Ureter (tissue), 1 donor: ENCODE measurements around the gene FOXE3. TPM values are rescaled to one million over a fixed set of nuclear protein-coding genes. Genes with fewer than 3 reads are reported as not detected.
A peak's percentile ranks its signal among the peaks of the same experiment; 100 is the strongest.

ENCODE experiments used
- DNase-seq: peaks from one replicate; pipeline ENCODE4 v3.0.0-alpha.2; 2020; ENCODE audit warnings: low spot score
- total RNA-seq: library from RNA; stranded (reverse); gene quantifications from one replicate; pipeline ENCODE4 v1.2.4, GENCODE V29; 2023
- donor health status: DM: yes; HTN: yes; CAD: no.

Gene FOXE3
- total RNA-seq, 1 donor from 2014 or later: not detected

- no peak for DNase-seq
Observed at GRCh38 chr1:47435506-47436303, 19.6 kb downstream of the FOXE3 start.

- peak; percentile 79 for DNase-seq
Observed at GRCh38 chr1:47436304-47436978, 20.4 kb downstream of the FOXE3 start.

DNA sequence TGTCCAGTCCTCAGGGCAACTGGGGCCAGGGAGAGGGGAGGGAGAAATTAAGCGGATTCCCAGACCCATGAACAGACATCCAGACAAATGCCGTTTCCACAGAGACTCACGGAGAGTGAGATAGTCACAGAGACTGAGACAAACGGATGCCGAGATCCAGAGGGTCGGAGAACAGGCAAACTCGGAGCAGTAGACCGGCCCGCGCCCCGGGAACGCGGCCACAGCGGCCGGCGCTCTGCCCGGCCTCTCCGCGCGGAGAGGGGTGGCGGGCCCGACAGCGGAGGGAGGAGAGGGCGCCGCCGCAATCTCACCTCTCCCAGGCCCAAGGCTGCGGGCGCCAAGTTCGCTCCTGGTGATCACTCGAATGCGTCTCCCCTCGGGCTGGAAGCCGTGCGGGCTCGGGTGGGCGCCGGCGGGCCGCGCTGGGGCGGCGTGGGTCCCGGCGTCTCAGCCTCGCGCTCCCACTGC, 20.9 kb downstream of the FOXE3 start:
- DNase-seq: no peak

- DNase-seq: peak; percentile 88
Observed at GRCh38 chr1:47437447-47438164, 21.5 kb downstream of the FOXE3 start, which contains the start of gene FOXD2. TSS of gene FOXD2 (plus strand) at chr1:47438044. CDS start at chr1:47438136, 92 bp downstream.

GRCh38 chr1:47438165-47439016, 22.3 kb downstream of the FOXE3 start:
- no peak for DNase-seq

GRCh38 chr1:47439017-47439818, 23.1 kb downstream of the FOXE3 start:
- DNase-seq: no peak

DNA sequence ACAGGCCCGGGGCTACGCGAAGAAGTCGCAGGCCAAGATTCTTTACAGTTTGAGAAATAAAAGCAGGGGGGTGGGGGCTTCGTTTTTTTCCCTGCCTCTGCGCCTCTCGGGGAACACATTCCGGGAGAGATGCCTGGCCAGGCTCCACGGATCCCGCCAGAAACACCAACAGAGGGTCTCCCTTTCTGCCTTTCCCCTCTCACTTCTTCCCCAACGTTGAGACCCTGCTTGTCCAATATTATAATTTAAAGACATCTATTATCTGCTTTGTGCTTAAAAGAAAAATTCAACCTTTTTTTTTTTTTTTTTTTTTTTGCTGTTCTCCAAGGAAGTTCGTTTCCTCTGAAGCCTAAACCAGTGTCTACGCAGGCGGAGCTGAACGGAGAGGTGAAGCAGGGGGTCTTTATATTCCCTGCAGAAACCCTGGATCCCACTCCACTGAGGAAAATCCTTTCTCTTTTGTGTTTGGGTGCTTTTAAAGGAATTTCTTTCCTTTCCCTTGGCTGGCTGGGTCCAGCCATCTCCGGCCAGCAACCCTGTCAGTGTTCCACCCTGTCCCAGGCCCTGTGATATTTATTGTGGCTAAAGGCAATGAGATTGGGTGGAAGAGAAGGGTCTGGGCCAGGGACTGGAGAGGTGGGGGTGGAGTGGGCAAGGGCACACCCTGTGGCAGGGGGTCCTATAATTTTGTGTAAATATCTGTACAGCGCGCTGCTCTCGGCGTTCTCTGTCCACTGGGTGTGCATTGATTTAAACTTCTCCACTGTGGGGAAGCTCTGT, 23.9 kb downstream of the FOXE3 start:
- no peak for DNase-seq

GRCh38 chr1:47440599-47441081, 24.6 kb downstream of the FOXE3 start:
- DNase-seq: no peak

DNA sequence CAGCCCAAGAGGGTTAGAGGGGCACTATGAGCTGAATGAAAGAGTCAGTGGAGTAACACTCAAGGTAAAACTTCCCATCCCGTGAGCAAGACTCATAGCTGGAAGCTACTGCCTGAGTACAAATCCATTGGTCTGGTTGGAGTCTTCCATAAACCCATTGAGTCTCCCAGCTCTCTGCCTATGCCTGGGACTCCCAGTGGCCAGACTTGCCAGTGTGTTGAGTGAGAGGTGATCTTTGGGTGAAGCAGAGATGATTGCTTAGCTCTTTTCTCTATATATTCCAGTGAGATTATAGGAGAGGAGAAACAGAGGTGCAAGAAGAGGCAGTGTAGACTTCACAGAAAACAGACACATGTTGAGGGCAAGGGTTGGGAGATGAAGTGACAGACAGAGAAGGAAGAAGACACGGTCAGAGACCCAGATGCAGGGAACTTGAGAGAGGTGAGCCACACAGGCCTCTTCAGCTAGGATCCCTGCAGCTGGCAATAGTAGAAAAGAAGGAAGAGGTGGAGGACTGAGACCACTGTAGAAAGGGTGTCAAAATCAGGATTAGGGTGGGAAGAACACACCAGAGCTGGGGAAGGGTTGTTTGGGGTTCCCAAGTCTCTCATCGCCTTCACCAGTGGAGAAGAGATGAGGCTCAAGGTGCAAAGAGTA, 25.5 kb downstream of the FOXE3 start:
- no peak for DNase-seq

DNA sequence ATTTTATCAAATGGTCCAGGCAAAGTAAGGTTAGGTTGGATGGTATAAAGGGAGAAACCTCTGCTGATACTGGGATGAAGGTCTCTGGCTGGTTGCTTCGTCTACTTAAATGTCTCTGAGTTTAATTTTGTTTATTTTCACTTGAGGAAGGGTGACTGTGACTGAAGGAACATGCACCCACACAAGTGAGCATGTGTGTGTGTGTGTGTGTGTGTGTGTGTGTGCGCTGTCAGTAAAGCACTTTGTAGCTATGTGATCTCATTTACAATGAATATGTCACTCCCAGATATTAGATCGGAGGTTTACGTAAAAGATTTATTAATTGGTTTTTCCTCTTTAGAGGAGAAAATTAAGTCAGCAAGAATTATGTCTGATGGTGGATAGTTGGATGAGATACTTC, 26.1 kb downstream of the FOXE3 start:
- no peak for DNase-seq

GRCh38 chr1:47442842-47443529, 26.9 kb downstream of the FOXE3 start:
- DNase-seq: no peak

DNA sequence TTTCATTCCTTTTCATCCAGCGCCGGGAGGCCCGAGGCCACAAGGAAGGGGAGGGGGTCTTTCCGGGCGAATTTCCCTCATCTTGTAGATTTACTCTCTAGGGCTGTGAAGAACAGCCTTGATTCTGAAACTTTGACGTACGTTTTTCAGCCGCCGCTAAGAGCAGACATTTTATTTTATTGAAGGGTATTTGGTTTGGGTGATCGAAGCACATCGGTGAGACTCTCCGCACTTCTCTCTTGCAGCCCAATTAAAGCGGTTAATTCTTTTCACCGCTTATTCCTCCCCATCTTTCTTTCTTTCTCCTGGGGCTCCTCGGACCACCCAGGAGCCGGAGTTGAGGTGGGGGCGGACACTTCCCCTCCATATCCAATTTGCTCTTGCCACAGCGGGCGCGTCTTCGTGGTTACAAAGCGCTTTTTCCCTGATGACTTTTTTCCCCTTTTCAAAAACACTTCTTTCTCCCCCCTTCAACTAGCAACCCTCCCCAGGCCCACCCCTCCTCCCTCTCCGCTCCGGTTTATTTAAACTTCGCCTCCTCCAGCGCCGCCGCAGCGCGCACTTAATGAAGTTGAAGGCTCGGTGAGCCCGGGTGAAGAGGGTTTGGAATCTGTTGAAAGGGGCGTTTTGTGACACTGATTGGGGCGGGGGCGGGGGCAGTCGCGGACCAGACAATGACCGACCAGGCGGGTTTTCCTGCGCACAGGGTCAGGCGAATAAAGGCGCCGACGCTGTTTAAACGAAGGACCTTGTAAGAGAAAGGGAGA, 27.6 kb downstream of the FOXE3 start:
- no peak for DNase-seq

- no peak for DNase-seq
Observed at GRCh38 chr1:47444297-47444561, 28.1 kb downstream of the FOXE3 start.

DNA sequence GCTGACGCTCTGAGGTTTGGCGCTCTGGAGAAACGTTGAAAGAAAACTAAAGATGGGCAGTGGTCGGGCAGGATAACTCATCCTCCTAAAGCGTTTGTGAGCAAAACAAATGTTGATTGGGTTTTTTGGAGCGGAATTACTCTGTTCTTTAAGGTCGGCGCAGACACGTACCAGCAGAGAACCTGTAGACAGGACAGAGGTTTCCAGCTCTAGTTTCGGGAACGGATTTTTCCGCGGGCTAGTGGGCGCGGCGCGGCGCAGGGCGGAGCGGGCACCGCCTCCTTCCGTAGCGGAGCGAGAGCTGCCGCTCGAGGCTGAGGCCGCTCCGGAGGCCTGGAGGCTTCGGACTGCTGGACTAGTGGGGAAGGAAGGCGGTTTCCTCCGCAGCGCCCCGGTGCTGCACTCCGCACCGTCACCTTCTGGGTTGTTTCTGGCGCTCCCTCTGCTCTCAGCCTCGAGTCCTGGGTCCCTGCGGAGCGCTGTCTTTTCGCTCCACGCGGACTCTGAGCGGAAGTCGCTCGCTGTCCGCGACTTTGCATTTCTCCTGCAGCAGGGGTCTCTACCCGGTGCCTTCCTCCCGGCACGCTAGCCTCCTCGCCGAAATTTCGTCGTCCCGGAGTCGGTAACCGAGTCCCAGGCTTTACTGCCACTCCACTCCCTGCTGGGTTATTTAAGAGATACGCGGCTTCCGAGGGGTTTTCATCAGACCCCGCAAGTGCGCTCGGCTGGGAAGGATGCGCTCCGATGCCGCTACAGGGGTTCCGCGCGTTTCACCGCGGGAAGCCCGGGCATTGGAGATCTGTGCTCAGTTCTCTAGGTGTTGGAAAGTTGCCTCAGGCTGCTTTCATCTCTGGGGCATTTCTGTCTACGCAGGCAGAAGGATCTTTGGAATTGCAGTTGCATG, 28.7 kb downstream of the FOXE3 start:
- no peak for DNase-seq

DNA sequence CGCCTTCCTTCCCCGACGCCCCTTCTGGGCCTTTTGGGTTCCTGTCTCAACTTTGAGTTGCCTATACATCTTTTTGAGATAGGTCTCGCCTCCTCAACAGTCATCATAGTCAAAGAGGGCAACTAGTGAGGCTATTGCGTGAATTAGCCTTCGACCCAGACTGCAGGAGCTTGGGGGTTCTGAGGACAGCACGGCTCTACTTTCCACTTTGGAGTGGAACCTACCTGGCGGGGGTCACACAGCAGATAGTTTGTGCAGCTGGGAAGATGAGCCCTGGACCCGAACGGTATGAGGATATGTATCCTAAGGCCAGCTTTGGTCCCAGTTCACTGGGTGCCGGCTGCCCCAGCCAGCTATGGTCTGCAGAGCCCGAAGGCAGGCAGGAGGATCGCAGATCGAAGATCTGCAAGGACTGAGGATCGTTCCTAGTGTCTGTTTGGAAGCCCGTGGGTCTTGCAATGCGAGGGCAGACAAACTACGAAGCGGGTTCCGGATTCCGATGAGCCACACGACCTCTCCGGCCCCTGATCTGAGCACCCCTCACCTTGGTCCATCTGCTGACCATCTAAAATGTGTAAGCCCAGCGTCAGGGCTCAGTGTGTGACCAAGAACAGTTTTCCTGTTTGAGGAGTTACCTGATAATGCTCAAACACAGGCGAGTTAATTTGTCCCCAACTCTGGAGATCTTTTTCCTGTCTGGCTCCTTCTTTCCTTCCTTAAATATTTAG, 29.9 kb downstream of the FOXE3 start:
- no peak for DNase-seq
